Fibroblast of lung (primary cell): ENCODE data around the gene TSPAN18. TPM values are rescaled to one million over a fixed set of nuclear protein-coding genes. Genes with fewer than 3 reads are reported as not detected.
A peak's percentile ranks its signal among the peaks of the same experiment; 100 is the strongest.

Experiments
- DNase-seq, 2 donors: peaks; one replicate each; pipeline versions ENCODE4 v3.0.0 to v3.0.0-alpha.2; 2010; ENCODE audit warnings: low read depth in 2 of 2
- H2AFZ ChIP-seq: 2 replicates; pipeline ENCODE4 v1.5.1; 2012; ENCODE audit warnings: low read length, control low read depth, inconsistent platforms
- H3K27ac ChIP-seq: 2 replicates; pipeline ENCODE4 v1.5.1; 2011; ENCODE audit warnings: low read length, control low read depth; ENCODE audit not compliant: insufficient read depth
- H3K27me3 ChIP-seq: 2 replicates; pipeline ENCODE4 v1.5.1; 2011; ENCODE audit warnings: mild to moderate bottlenecking, low read length; ENCODE audit not compliant: control insufficient read depth, insufficient read depth
- H3K36me3 ChIP-seq: 2 replicates; pipeline ENCODE4 v1.5.1; 2011; ENCODE audit warnings: low read length; ENCODE audit not compliant: control insufficient read depth, insufficient read depth
- H3K4me1 ChIP-seq: 2 replicates; pipeline ENCODE4 v1.5.1; 2011; ENCODE audit warnings: low read length; ENCODE audit not compliant: control insufficient read depth, insufficient read depth; ENCODE audit errors: extremely low read depth
- H3K4me2 ChIP-seq: 2 replicates; pipeline ENCODE4 v1.5.1; 2011; ENCODE audit warnings: low read length, control low read depth; ENCODE audit not compliant: insufficient read depth; ENCODE audit errors: extremely low read depth
- H3K4me3 ChIP-seq, 4 experiments: fragments of 200-600 bp in 1 of 4; sonication (generic) in 1 of 4; replicated peaks in 1 of 4; 2 replicates each; pipeline ENCODE4 v1.5.1; 2011 to 2016; ENCODE audit warnings: low read length in 4 of 4, low read depth in 3 of 4, mild to moderate bottlenecking in 3 of 4, control low read depth in 2 of 4, inconsistent platforms in 1 of 4, mixed read lengths in 1 of 4; ENCODE audit not compliant: insufficient read depth in 1 of 4; ENCODE audit errors: control extremely low read depth in 1 of 4
- H3K79me2 ChIP-seq: 2 replicates; pipeline ENCODE4 v1.5.1; 2012; ENCODE audit warnings: mild to moderate bottlenecking, low read length, inconsistent platforms; ENCODE audit not compliant: control insufficient read depth, insufficient read depth
- H3K9ac ChIP-seq: 2 replicates; pipeline ENCODE4 v1.5.1; 2011; ENCODE audit warnings: mild to moderate bottlenecking, low read length, control low read depth; ENCODE audit not compliant: insufficient read depth
- H3K9me3 ChIP-seq: 2 replicates; pipeline ENCODE4 v1.5.1; 2012; ENCODE audit warnings: low read depth, low read length; ENCODE audit not compliant: control insufficient read depth, insufficient read depth
- H4K20me1 ChIP-seq: 2 replicates; pipeline ENCODE4 v1.5.1; 2011; ENCODE audit warnings: low read length; ENCODE audit not compliant: control insufficient read depth, insufficient read depth; ENCODE audit errors: extremely low read depth
- EZH2 ChIP-seq: IDR thresholded peaks from 2 replicates; pipeline ENCODE4 v1.5.1; 2012; ENCODE audit warnings: low read length, control low read depth, mild to moderate bottlenecking; ENCODE audit errors: missing control alignments
- polyA plus RNA-seq, 2 donors: library from polyadenylated mRNA; depleted of rRNA in 1 of 2; stranded (reverse) in 1 of 2; unstranded in 1 of 2; fragments of >200 nt; gene quantifications; 2 replicates each; pipeline ENCODE4 v1.2.1, GENCODE V29; 2011 to 2012; ENCODE audit warnings: missing spikeins in 1 of 2
- total RNA-seq: library from RNA; depleted of rRNA; stranded (reverse); fragments of >200 nt; gene quantifications from 2 replicates; pipeline ENCODE4 v1.2.1, GENCODE V29; 2014
- TF ChIP-seq, protein P1 (sequence below), 2 donors: IDR thresholded peaks in 1 of 2; conservative IDR thresholded peaks in 1 of 2; 1 replicate in 1 of 2; 2 replicates in 1 of 2; pipeline ENCODE4 v1.5.1; 2011 to 2012; ENCODE audit warnings: low read length in 2 of 2, control low read depth in 1 of 2, inconsistent platforms in 1 of 2, low read depth in 1 of 2, mild to moderate bottlenecking in 1 of 2

The TSPAN18 gene
- total and polyA plus RNA-seq, 2 donors (not counting 1 experiment from before 2014, with no cell fraction given): 0.15 TPM; not detected in 1

DNA sequence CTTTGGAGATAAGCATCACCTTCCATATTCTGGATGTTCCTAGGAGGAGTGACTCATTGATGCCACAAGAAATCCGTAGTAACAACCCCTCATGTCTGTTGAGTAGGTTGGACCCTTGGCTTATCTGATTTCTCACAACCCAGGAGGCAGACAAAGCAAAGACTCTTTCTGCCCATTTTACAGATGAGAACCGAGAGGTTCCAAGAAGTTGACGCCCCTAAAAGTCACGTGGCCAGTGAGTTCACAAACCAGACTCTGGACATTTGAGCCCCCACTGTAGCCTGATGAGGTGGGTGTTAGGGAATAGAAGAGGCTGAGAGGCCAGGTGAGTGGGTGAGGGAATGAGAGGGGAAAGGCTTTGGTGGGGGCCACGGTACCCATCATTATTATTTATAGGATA is 70.3 kb downstream of the TSPAN18 start:
- TF ChIP-seq EZH2: no peak
- TF ChIP-seq, protein P1, sequence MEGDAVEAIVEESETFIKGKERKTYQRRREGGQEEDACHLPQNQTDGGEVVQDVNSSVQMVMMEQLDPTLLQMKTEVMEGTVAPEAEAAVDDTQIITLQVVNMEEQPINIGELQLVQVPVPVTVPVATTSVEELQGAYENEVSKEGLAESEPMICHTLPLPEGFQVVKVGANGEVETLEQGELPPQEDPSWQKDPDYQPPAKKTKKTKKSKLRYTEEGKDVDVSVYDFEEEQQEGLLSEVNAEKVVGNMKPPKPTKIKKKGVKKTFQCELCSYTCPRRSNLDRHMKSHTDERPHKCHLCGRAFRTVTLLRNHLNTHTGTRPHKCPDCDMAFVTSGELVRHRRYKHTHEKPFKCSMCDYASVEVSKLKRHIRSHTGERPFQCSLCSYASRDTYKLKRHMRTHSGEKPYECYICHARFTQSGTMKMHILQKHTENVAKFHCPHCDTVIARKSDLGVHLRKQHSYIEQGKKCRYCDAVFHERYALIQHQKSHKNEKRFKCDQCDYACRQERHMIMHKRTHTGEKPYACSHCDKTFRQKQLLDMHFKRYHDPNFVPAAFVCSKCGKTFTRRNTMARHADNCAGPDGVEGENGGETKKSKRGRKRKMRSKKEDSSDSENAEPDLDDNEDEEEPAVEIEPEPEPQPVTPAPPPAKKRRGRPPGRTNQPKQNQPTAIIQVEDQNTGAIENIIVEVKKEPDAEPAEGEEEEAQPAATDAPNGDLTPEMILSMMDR (conservative IDR thresholded peaks at IDR 0.05 in 1 of 2, IDR thresholded peaks at IDR 0.05 in 1 of 2; ENCODE audit: low read depth in 1 of 2, low read length in 2 of 2): no peak
- peaks cover 5% of the 10 kb centered on the region for H3K27me3 ChIP-seq
- no peak overlapping the region for H3K4me2 ChIP-seq
- DNase-seq: no peak
- no peaks in the 10 kb centered on the region for H3K36me3 ChIP-seq
- H3K4me1 ChIP-seq: no peaks in the 10 kb centered on the region
- H3K4me3 ChIP-seq: no peak overlapping the region
- no peak overlapping the region for H2AFZ ChIP-seq
- no peaks in the 10 kb centered on the region for H4K20me1 ChIP-seq
- H3K79me2 ChIP-seq: no peaks in the 10 kb centered on the region
- no peak overlapping the region for H3K27ac ChIP-seq
- no peak overlapping the region for H3K9ac ChIP-seq
- H3K9me3 ChIP-seq: no peaks in the 10 kb centered on the region

DNA sequence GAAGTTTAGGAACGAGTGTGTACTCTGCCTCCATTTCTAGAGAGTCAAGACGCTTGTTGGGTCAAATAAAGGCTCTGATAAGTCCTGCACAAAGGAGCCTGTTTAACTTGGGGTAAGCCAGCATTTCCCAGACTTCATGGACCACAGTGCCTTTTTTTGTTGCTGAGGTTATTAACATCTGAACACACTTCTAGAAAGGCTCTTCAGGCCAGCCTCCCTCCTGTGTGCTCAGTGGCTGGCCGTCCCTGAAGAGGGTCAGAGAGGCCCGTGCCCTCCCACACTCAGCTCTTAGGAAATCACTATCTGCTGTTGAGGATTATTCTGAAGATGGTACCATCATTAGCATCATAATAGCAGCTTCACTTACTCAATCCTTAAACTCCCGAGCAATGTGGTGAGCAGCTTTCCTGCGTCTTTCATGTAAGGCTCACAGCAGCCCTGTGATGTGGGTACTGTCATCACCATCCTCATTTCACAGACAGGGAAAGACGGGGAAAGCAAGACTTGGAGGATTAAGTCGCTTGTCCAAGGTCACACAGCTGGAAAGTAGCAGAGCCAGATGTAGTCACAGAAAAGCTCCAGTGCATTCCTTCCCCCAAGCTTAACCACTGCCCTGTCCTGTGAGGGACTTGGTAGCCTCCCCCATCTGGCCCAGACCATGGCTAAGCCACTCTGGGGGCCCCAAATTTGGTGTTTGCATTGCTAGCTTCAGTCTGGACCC is 71.3 kb downstream of the TSPAN18 start:
- Histone ChIP-seq H3K4me1 (no peaks in the 10 kb centered on the region), H3K27ac (no peak overlapping the region), H3K4me3 (no peak overlapping the region), H4K20me1 (no peaks in the 10 kb centered on the region), H3K4me2 (no peak overlapping the region), H3K79me2 (no peaks in the 10 kb centered on the region), H3K27me3 (peaks cover 9% of the 10 kb centered on the region), H3K9ac (no peak overlapping the region), H2AFZ (no peak overlapping the region), H3K9me3 (no peaks in the 10 kb centered on the region), H3K36me3 (no peaks in the 10 kb centered on the region)
- TF ChIP-seq EZH2: no peak
- TF ChIP-seq, protein P1 (conservative IDR thresholded peaks at IDR 0.05 in 1 of 2, IDR thresholded peaks at IDR 0.05 in 1 of 2; ENCODE audit: low read depth in 1 of 2, low read length in 2 of 2): no peak
- peak; percentile 8 to 20 for DNase-seq

DNA sequence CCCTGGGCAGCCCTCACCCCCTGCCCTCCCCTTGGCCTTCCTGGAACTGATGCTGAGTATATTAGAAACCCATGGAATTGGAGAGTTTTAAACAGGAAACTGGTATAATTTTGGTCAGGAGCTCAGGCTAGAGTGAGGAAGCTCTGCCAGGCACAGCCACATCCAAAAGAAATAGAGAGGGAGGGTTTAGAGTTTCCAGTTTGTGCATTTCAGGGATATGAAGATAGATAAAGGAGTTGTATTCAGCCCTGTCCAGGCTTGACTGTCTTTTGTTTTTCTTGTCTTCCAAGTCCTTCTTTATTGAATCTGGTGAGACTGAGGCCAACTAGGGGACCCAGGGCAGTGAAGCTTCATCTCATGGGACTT is 71.8 kb downstream of the TSPAN18 start:
- Histone ChIP-seq H3K4me3 (no peak overlapping the region), H4K20me1 (no peaks in the 10 kb centered on the region), H3K27ac (no peak overlapping the region), H3K9me3 (no peaks in the 10 kb centered on the region), H3K9ac (no peak overlapping the region), H2AFZ (no peak overlapping the region), H3K27me3 (peaks cover 8% of the 10 kb centered on the region), H3K36me3 (no peaks in the 10 kb centered on the region), H3K4me2 (no peak overlapping the region), H3K79me2 (no peaks in the 10 kb centered on the region), H3K4me1 (no peaks in the 10 kb centered on the region)
- TF ChIP-seq EZH2: no peak
- TF ChIP-seq, protein P1 (conservative IDR thresholded peaks at IDR 0.05 in 1 of 2, IDR thresholded peaks at IDR 0.05 in 1 of 2; ENCODE audit: low read depth in 1 of 2, low read length in 2 of 2): no peak
- DNase-seq: no peak
